NB4 (cell line): ENCODE results near the gene SOX2.

Experiments
- DNase-seq: peaks from one replicate; pipeline ENCODE4 v3.0.0; 2010; ENCODE audit warnings: low read depth
- H3K4me3 ChIP-seq: one replicate; pipeline ENCODE4 v1.5.1; 2011; ENCODE audit warnings: mild to moderate bottlenecking, low read depth, low read length, moderate library complexity
- MAX ChIP-seq: IDR thresholded peaks from 2 replicates; pipeline ENCODE4 v1.6.1; 2011; ENCODE audit warnings: low read depth, low read length
- MYC ChIP-seq: IDR thresholded peaks from 2 replicates; pipeline ENCODE4 v1.6.1; 2011; ENCODE audit warnings: low read depth, low read length
- POLR2A ChIP-seq: IDR thresholded peaks from 2 replicates; pipeline ENCODE4 v1.6.1; 2011; ENCODE audit warnings: mild to moderate bottlenecking; ENCODE audit not compliant: insufficient read length; ENCODE audit errors: extremely low read depth
- TF ChIP-seq, protein P1 (sequence below): IDR thresholded peaks from one replicate; pipeline ENCODE4 v1.5.1; 2012; ENCODE audit warnings: low read depth, low read length

The SOX2 gene

DNA sequence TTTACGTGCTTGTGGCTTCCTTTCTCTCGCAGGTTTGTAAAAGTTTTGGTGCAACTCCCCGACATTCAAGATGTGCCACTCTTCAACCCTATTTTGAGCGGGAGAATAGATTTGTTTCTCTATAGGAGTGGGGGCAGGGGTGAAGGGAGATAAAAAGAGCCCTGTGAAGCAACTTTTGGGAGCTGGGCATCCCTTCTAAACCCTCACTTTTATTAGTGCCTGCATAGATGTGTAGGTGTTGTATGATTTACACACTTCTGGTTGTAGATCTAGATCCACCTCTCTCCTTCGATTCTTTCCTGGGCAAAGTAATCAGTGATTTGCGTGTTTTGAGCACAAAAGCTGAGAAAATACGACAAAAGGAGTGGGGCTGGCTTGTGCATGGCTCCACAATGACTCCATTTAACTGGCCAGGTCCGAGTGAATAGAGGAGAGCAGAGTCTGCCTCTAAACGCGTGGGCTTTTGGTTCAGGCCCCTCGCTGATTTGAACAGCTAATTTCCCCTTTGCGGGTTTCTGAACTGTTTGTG lies 17.7 kb downstream of the SOX2 start:
- no peak for DNase-seq
- H3K4me3 ChIP-seq = no peak overlapping the region
- TF ChIP-seq, protein P1, sequence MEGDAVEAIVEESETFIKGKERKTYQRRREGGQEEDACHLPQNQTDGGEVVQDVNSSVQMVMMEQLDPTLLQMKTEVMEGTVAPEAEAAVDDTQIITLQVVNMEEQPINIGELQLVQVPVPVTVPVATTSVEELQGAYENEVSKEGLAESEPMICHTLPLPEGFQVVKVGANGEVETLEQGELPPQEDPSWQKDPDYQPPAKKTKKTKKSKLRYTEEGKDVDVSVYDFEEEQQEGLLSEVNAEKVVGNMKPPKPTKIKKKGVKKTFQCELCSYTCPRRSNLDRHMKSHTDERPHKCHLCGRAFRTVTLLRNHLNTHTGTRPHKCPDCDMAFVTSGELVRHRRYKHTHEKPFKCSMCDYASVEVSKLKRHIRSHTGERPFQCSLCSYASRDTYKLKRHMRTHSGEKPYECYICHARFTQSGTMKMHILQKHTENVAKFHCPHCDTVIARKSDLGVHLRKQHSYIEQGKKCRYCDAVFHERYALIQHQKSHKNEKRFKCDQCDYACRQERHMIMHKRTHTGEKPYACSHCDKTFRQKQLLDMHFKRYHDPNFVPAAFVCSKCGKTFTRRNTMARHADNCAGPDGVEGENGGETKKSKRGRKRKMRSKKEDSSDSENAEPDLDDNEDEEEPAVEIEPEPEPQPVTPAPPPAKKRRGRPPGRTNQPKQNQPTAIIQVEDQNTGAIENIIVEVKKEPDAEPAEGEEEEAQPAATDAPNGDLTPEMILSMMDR = no peak
- no peak for TF ChIP-seq MYC
- no peak for TF ChIP-seq MAX
- no peak for TF ChIP-seq POLR2A

- no peak overlapping the region for H3K4me3 ChIP-seq
- TF ChIP-seq MYC (no peak), MAX (no peak), POLR2A (no peak)
- TF ChIP-seq, protein P1 = no peak
- DNase-seq = no peak
These were observed 18.6 kb downstream of the SOX2 start for GRCh38 chr3:181730316-181730715.

DNA sequence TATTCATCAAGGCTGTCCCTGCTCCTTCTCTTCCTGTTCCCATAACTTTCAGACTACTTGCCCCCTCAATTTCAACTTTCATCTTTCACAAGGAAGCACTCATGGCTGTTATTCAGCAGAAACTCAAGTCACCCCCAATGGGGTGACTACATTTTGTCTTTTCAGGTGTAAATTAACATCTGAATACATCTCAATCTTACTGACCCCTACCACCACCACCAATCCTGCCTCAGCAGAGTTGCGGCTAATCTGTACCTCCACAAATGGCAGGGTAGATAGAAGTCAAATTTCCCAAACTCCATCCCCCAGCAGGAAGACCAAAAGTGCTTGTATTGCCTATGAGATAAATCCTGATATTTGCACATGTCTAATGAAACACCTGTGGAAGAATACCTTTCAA lies 19.2 kb downstream of the SOX2 start:
- H3K4me3 ChIP-seq = no peak overlapping the region
- DNase-seq = no peak
- TF ChIP-seq MAX = no peak
- TF ChIP-seq POLR2A = no peak
- no peak for TF ChIP-seq MYC
- TF ChIP-seq, protein P1 = no peak

DNA sequence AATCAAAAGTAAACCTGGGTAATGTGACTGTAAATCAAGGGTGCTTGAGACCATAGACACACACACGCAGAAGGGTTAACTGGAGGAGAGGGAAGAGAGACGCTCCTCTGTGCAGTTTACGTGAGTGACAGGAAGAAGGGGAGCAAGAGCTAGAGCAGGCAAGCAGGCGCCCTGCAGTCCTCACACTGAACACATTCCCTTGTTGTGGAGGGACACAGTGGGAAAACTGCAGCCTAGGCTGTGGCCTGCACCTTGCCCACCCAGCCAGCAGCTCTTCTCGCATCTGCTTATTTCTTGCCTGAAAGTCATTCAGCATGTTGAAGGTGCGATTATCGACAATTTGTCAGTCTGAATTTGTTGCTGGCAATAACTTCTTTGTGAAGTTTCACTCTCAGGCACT lies 24.2 kb downstream of the SOX2 start:
- no peak for DNase-seq
- no peak overlapping the region for H3K4me3 ChIP-seq
- TF ChIP-seq, protein P1 = no peak
- TF ChIP-seq MYC = no peak
- TF ChIP-seq MAX = no peak
- no peak for TF ChIP-seq POLR2A

- TF ChIP-seq, protein P1 = no peak
- no peak for TF ChIP-seq MYC
- TF ChIP-seq POLR2A = no peak
- TF ChIP-seq MAX = no peak
- no peak for DNase-seq
- no peak overlapping the region for H3K4me3 ChIP-seq
These were observed 26.8 kb downstream of the SOX2 start for GRCh38 chr3:181738551-181738950.

DNA sequence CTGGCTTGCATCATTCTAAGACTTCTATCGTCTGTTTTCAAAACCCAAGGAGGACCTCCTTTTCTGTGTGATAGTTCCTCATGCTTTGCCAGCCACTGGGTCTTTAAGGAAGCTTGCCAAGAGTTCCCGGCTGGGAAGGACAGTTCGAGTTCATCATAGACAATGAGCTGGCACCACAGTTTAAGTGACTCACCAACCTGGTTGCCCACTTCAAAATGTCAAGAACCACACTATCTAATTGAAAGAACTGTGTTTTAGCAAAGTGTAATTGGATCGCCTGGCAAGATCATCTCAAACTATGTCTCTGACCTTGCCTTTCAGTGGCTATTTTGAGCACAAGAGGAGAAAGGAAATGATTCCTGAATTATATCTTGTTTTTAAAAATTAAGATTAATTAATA lies 27.9 kb downstream of the SOX2 start:
- no peak for DNase-seq
- TF ChIP-seq, protein P1 = no peak
- no peak for TF ChIP-seq POLR2A
- TF ChIP-seq MYC = no peak
- no peak for TF ChIP-seq MAX
- H3K4me3 ChIP-seq = no peak overlapping the region
